ENCODE results near the gene SEMA3C.

SEMA3C gene

GRCh38 chr7:80781146-80781545 lies 137.7 kb downstream of the SEMA3C start:
- no peak for DNase-seq (ENCODE audit: low read depth, low spot score)

DNA sequence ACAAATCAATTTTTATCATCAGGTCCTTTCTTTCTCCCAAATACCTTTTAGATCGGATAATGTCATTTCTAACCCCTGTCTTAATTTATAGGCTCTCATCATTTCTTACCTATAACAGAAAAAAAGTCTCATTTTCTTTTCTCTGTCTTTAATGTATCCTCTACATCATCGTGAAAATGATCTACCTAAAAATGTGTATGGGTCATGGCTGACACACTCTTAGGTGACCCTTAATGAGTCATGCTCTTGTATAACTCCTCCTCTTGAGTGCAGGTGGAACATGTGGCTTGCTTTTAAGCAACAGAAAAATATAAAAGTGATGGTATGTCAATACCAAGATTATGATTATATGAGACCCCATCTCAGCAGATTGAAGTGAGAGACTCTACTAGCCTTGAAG lies 139.4 kb downstream of the SEMA3C start:
- DNase-seq (ENCODE audit: low read depth, low spot score), result no peak

GRCh38 chr7:80775897-80776296 lies 143.0 kb downstream of the SEMA3C start:
- no peak for DNase-seq (ENCODE audit: low read depth, low spot score)

- DNase-seq (ENCODE audit: low read depth, low spot score), result no peak
Measured at GRCh38 chr7:80775482-80775881, 143.4 kb downstream of the SEMA3C start.

GRCh38 chr7:80774843-80775242 lies 144.0 kb downstream of the SEMA3C start:
- DNase-seq (ENCODE audit: low read depth, low spot score), result no peak

DNA sequence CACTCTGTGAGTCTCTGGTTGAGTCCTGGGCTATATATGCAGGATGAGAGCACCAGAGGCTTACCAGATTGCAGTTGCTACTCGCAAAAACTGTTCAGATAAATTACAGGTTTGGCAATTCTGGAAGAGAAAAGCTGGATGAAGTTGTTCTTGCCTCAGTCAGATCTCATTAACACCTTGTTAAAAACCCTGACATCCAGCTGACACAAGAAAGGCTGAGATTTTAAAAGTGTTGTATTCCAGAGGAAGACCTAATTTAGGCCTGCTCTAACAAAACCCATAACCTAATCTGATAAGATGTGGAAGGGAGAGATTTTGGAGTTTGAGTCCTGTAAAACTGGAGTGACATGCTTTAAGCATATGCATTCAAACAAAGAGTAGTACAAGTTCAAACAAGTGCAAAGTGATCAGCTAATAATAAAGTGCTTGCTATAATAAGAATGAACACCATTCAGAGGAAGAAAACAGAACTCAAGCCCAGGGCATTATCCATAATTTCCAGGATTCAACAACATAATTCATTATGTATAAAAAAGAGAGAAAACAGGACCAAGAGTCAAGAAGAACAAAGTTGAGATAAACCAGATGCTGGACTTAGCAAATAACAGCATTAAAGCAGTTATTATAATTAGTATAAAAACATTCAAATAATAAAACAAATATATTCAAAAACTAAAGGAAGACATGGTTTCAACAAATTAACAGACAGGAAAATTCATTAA lies 144.9 kb downstream of the SEMA3C start:
- no peak for DNase-seq (ENCODE audit: low read depth, low spot score)

DNA sequence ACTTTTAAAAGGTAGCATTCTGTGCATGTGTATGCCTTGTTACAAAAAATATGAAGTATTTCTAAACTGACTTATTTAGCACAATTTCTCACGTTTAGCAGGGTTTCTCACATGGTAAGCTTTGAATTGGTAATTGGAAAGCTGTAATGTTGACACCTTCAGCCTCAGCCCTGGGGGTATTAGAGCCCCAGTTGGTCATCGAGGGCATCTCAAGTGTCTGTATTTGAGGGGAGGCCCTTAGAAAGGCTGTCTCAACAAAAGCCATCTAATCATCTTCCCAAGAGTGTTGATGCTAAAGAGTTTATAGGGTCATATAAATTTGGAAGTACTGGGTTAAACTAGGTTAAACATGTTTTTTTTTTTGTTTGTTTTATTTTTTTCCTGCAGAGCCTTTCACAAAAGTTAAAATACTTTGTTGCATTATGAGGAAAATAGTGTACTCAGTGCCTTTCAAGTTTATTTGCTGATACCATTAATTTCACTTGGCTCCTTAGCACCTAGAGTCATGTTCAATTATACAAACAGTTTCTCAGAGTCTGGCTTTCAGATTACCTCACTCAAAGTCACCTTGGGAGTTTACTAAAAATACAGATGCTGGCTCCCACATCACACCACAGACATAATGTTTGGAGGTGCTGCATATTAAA lies 146.4 kb downstream of the SEMA3C start:
- DNase-seq (ENCODE audit: low read depth, low spot score), result no peak

- no peak for DNase-seq (ENCODE audit: low read depth, low spot score)
Measured at GRCh38 chr7:80771523-80771922, 147.3 kb downstream of the SEMA3C start.

GRCh38 chr7:80770675-80771081 lies 148.2 kb downstream of the SEMA3C start:
- DNase-seq (ENCODE audit: low read depth, low spot score), result no peak

DNA sequence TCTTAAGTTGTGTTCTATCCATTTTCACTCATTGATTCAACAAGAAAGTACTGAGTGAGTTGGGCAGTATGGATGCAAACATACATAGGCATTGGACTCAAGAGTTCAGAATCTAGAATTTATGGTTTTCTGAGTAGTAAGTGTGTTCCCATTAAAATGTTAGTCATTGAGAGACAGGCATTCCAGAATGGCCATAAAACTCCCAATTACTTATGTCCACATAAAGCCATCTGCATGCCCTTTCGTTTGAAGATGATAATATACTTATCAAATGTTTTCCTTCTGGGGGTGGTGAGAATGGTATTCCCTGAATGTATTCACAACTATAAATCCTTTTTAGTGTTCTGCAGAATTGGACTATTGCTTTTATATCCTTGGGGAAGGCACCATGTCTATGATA lies 148.8 kb downstream of the SEMA3C start:
- no peak for DNase-seq (ENCODE audit: low read depth, low spot score)

GRCh38 chr7:80768756-80769155 lies 150.1 kb downstream of the SEMA3C start:
- DNase-seq (ENCODE audit: low read depth, low spot score), result no peak

DNA sequence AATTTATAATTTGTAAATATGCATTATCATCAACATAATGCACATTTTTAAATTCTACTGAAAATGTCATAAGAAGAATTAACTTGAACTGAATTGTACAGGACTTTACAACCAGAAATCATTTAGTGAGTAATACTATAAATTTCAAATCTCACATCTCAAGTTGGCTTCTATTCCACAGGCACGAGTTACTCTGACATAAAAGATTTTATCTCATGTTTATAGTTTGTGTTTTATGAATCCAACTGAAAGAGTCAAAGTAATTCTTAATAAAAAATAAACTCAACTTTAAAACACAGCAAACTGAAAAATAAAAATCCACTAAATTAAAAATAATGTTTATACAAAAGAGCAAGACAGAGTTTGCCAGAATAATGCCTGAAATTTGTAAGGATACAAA lies 151.2 kb downstream of the SEMA3C start:
- no peak for DNase-seq (ENCODE audit: low read depth, low spot score)

DNA sequence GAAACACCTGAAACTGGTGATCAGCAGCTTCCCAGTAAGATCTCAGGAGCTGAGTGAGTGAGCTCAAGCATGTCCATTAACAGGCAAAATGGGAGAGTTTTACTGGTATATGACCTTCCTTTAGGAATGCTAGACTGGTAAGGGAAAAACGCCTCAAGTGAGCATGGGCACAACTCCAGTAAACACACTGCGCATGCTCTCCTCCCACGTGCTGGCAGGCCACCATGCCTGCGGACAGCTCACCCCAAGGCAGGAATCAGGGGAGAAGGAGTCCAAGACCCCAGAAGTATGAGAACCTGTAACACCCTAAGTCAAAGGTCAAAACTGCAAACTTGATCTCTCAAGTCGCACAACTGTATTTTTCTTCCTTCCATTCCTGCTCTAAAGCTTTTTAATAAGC lies 152.1 kb downstream of the SEMA3C start:
- no peak for DNase-seq (ENCODE audit: low read depth, low spot score)

- no peak for DNase-seq (ENCODE audit: low read depth, low spot score)
Measured at GRCh38 chr7:80764132-80764531, 154.7 kb downstream of the SEMA3C start.

DNA sequence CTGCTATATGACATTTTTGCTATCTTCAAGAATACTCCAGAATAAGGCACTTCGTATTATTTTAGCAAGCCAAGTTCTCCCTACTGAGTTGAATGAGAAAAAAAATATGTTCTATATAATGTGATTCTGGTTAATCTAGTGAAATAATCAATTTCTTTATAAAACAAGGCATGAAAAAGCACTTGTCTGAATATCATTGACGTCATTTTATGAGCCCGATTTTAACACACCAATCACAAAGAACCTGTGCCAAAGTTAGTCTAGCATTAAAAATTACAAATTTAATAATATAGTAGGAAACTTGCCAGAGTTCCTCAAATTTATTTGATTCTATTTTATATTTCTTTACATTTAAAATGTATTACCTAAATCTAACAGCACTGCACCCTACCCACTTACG lies 155.1 kb downstream of the SEMA3C start:
- no peak for DNase-seq (ENCODE audit: low read depth, low spot score)

DNA sequence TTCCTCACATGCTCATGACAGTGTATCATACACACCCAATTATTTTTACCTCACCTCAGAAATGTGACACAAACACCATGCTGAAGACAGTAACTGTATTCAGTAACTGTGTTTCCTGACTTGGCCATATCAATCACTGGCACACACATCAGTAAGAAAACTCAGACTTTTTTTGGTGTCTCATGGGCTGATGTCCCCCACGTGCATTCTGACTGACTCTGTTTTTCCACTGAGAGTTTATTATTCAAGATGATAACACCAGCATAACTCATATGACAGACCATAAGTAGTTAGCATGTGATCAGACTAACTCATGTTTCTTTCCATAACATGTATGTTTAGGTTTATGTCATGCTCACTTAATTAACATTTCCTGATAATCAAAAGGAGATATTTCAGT lies 155.6 kb downstream of the SEMA3C start:
- no peak for DNase-seq (ENCODE audit: low read depth, low spot score)

- no peak for DNase-seq (ENCODE audit: low read depth, low spot score)
Measured at GRCh38 chr7:80760292-80760691, 158.6 kb downstream of the SEMA3C start.

GRCh38 chr7:80752954-80753690 lies 165.7 kb downstream of the SEMA3C start:
- DNase-seq (ENCODE audit: low read depth, low spot score), result no peak

DNA sequence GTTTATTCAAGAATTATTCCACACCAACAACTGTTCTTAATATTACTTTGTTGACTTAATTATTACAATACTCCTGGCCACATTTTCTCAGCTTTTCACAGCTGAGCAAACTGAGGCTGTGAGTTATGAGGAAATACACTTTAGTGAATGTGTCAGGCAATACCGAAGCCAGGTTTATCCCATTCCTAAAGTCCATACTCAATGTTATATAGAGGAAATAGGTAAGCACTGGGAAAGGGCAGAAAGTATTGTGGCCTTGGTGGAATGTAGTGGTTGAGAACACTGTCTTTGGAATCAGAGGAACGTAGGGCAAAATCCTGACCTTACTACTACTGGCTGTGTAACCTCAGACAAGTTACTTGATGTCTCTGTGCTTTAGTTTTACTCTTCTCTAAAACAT lies 169.6 kb downstream of the SEMA3C start:
- DNase-seq (ENCODE audit: low read depth, low spot score), result no peak

- DNase-seq (ENCODE audit: low read depth, low spot score), result no peak
Measured at GRCh38 chr7:80748363-80749042, 170.3 kb downstream of the SEMA3C start.

GRCh38 chr7:80740778-80741545 lies 177.9 kb downstream of the SEMA3C start:
- no peak for DNase-seq (ENCODE audit: low read depth, low spot score)

Data from smooth muscle cell of the brain vasculature (primary cell).